PC-3 (cell line): ENCODE results near the gene RPL19. TPM values are rescaled to one million over a fixed set of nuclear protein-coding genes. Genes with fewer than 3 reads are reported as not detected.

Experiments
- ATAC-seq: fragments of 200-7000 bp; cut with Tn5 transposase; 2 replicates; pipeline ENCODE4 v1.9.1; 2020; ENCODE audit warnings: mild to moderate bottlenecking, moderate library complexity
- BruUV-seq: library from RNA; stranded (reverse); fragments of 400-500 nt; replicated peaks from 2 replicates; lab custom pipeline; 2021; lab: Mats Ljungman, UMichigan
- CTCF ChIA-PET: fragments of 300-600 bp; sonication (Branson Sonifier 250); formaldehyde crosslinking; loops from one replicate; lab custom pipeline; 2022; ENCODE audit warnings: antibody characterized with exemption; lab: Charles Lee
- POLR2A ChIA-PET: fragments of 300-600 bp; sonication (Branson Sonifier 250); formaldehyde crosslinking; loops from one replicate; lab custom pipeline; 2022; ENCODE audit warnings: antibody characterized with exemption; ENCODE audit not compliant: unreplicated experiment; lab: Charles Lee
- DNase-seq: peaks from one replicate; pipeline ENCODE4 v3.0.0-alpha.2; 2015
- H2AFZ ChIP-seq: fragments of 300-600 bp; sonication (generic); 2 replicates; pipeline ENCODE4 v1.6.0; 2016; ENCODE audit warnings: antibody characterized with exemption, low read length
- H3F3A ChIP-seq: fragments of 300-600 bp; sonication (generic); one replicate; pipeline ENCODE4 v1.6.0; 2017; ENCODE audit warnings: antibody characterized with exemption, low read length, control low read depth, mild to moderate bottlenecking; ENCODE audit not compliant: unreplicated experiment
- H3K27ac ChIP-seq: fragments of 300-600 bp; sonication (generic); 2 replicates; pipeline ENCODE4 v1.5.1; 2016; ENCODE audit warnings: mild to moderate bottlenecking, low read length
- H3K27me3 ChIP-seq: fragments of 300-600 bp; sonication (generic); 2 replicates; pipeline ENCODE4 v1.6.1; 2016; ENCODE audit warnings: low read length, mixed read lengths
- H3K36me3 ChIP-seq: fragments of 300-600 bp; sonication (generic); 2 replicates; pipeline ENCODE4 v1.6.1; 2016; ENCODE audit warnings: low read depth, mixed run types, low read length, mixed read lengths
- H3K4me1 ChIP-seq: fragments of 300-600 bp; sonication (generic); 2 replicates; pipeline ENCODE4 v1.5.1; 2016; ENCODE audit warnings: low read length; ENCODE audit not compliant: insufficient read depth
- H3K4me2 ChIP-seq: fragments of 300-600 bp; sonication (generic); 2 replicates; pipeline ENCODE4 v1.6.0; 2016; ENCODE audit warnings: low read length
- H3K4me3 ChIP-seq: fragments of 300-600 bp; sonication (generic); 2 replicates; pipeline ENCODE4 v1.5.1; 2016; ENCODE audit warnings: mild to moderate bottlenecking, low read length, mixed read lengths
- H3K79me2 ChIP-seq: fragments of 300-600 bp; sonication (generic); 2 replicates; pipeline ENCODE4 v1.6.1; 2017; ENCODE audit warnings: low read length, mixed read lengths
- H3K9ac ChIP-seq: fragments of 300-600 bp; sonication (generic); 2 replicates; pipeline ENCODE4 v1.6.0; 2016; ENCODE audit warnings: mild to moderate bottlenecking, low read length
- H3K9me2 ChIP-seq: fragments of 300-600 bp; sonication (generic); replicated peaks from 2 replicates; pipeline ENCODE4 v1.6.1; 2016; ENCODE audit warnings: mixed run types, low read length, mixed read lengths
- H3K9me3 ChIP-seq: fragments of 300-600 bp; sonication (generic); 2 replicates; pipeline ENCODE4 v1.6.1; 2016; ENCODE audit warnings: low read length, mixed read lengths
- H4K20me1 ChIP-seq: fragments of 300-600 bp; sonication (generic); 2 replicates; pipeline ENCODE4 v1.6.1; 2016; ENCODE audit warnings: low read length, mixed read lengths
- EZH2 ChIP-seq: fragments of 300-600 bp; sonication (generic); IDR thresholded peaks from one replicate; pipeline ENCODE4 v1.6.1; 2017; ENCODE audit warnings: antibody characterized with exemption, mild to moderate bottlenecking, low read length; ENCODE audit not compliant: unreplicated experiment
- EZH2phosphoT487 ChIP-seq: fragments of 300-600 bp; sonication (generic); IDR thresholded peaks from 2 replicates; pipeline ENCODE4 v1.6.1; 2018; ENCODE audit warnings: mild to moderate bottlenecking, antibody characterized with exemption, low read length, borderline replicate concordance
- intact Hi-C: fragments of 100-400 bp; cut with micrococcal nuclease; formaldehyde crosslinking; loops from 2 replicates; pipeline ENCODE4 v1.9.0; 2023
- total RNA-seq: library from RNA; depleted of rRNA; stranded (reverse); fragments of >200 nt; gene quantifications from 2 replicates; pipeline ENCODE4 v1.2.3, GENCODE V29; 2014
- TF ChIP-seq, protein P1 (sequence below): fragments of 300-600 bp; sonication (generic); conservative IDR thresholded peaks from 2 replicates; pipeline ENCODE4 v1.5.1; 2017; ENCODE audit warnings: antibody characterized with exemption, low read depth, mild to moderate bottlenecking, low read length

The RPL19 gene
- total RNA-seq, 1 experiment from 2014 or later = 2,509 TPM

DNA sequence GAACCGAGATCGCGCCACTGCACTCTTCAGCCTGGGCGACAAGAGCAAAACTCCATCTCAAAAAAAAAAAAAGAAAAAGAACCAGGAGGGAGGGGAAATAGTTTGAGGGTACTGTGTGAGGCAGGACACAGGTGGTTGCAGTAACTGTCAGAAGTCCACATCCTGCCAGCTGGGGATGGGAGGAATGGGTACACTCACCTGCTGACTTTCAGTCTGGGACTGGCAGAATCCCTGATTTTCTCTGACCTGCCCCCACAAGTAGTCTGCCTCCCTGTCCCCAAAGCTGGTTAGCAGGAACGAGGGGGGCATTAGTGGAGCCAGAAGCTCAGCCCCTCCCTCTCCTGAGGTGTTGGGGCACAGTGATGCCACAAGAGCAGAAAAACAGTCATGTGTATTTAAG is 27.0 kb upstream of the RPL19 start:
- Histone ChIP-seq H3K27ac (no peak overlapping the region), H4K20me1 (no peaks in the 10 kb centered on the region), H3K9me2 (no peaks in the 10 kb centered on the region), H3K27me3 (no peaks in the 10 kb centered on the region), H3K4me1 (peaks cover 2% of the 10 kb centered on the region; the same call in 1 of the 2 replicates), H3K79me2 (no peaks in the 10 kb centered on the region), H3K4me2 (no peak overlapping the region), H3F3A (no peaks in the 10 kb centered on the region), H3K9me3 (no peaks in the 10 kb centered on the region), H2AFZ (no peak overlapping the region), H3K9ac (no peak overlapping the region), H3K36me3 (0 out of 2 replicates have a peak, but pooled peaks cover 3% of the 10 kb centered on the region), H3K4me3 (no peak overlapping the region)
- no TSS peak for BruUV-seq
- POLR2A ChIA-PET = no interaction called here
- ATAC-seq = no peak
- no peak for DNase-seq
- TF ChIP-seq EZH2phosphoT487 = no peak
- no peak for TF ChIP-seq EZH2
- TF ChIP-seq, protein P1, sequence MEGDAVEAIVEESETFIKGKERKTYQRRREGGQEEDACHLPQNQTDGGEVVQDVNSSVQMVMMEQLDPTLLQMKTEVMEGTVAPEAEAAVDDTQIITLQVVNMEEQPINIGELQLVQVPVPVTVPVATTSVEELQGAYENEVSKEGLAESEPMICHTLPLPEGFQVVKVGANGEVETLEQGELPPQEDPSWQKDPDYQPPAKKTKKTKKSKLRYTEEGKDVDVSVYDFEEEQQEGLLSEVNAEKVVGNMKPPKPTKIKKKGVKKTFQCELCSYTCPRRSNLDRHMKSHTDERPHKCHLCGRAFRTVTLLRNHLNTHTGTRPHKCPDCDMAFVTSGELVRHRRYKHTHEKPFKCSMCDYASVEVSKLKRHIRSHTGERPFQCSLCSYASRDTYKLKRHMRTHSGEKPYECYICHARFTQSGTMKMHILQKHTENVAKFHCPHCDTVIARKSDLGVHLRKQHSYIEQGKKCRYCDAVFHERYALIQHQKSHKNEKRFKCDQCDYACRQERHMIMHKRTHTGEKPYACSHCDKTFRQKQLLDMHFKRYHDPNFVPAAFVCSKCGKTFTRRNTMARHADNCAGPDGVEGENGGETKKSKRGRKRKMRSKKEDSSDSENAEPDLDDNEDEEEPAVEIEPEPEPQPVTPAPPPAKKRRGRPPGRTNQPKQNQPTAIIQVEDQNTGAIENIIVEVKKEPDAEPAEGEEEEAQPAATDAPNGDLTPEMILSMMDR = no peak
- CTCF ChIA-PET = interaction anchor here (0.6 kb wide), 1 partner anchor 19 kb away, joined by 5 read pairs; no protein-coding TSS in a partner anchor
- intact Hi-C loops = no loop called here

DNA sequence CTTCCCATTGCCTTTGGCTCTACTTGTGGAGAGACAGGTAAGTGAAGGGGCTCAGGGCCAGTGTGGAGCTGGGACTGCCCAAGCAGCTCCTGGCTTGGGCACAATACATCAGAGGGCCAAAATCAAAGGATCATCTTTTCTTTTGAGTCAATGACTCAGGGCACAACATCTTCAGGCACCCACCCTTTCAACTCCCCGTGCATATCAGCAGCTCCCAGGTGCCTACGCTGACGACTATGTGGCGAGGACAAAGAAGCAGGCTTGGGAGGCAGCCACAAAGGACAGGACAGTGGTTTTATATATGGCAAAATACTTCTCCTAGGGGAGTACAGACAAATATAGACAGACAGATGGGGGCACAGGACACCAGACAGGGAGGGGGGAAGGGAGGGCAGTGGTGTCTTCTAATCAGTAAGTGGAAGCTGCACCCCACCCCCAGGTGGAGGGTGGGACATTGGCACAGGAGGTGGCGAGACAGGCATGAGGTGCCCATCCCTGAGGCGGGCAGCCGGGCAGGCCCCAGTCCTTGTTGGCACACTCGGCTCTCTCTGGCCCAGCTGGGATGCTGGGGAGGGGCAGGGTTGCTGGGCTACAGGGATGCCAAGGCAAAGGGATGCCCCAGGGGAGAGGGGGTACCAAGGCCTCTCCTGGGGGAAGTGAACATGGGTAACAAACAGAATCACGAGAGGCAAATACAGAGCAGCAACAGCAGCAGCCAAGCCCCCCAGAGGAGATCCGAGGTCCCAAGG is 26.4 kb upstream of the RPL19 start:
- no TSS peak for BruUV-seq
- H2AFZ ChIP-seq = no peak overlapping the region
- TF ChIP-seq, protein P1 = no peak
- TF ChIP-seq EZH2phosphoT487 (no peak), EZH2 (no peak)
- ATAC-seq (no peak), DNase-seq (no peak)
- no peak overlapping the region for H3K4me2 ChIP-seq
- H3K79me2 ChIP-seq = no peaks in the 10 kb centered on the region
- no peak overlapping the region for H3K27ac ChIP-seq
- ChIA-PET POLR2A (no interaction called here), CTCF (interaction anchor here (0.6 kb wide), 1 partner anchor 19 kb away, joined by 5 read pairs; no protein-coding TSS in a partner anchor)
- peaks cover 9% of the 10 kb centered on the region; the same call in 1 of the 2 replicates for H3K4me1 ChIP-seq
- H3K27me3 ChIP-seq = no peaks in the 10 kb centered on the region
- no peak overlapping the region for H3K4me3 ChIP-seq
- H4K20me1 ChIP-seq = no peaks in the 10 kb centered on the region
- H3K9me2 ChIP-seq = no peaks in the 10 kb centered on the region
- no peaks in the 10 kb centered on the region for H3K9me3 ChIP-seq
- H3K9ac ChIP-seq = no peak overlapping the region
- H3K36me3 ChIP-seq = 0 out of 2 replicates have a peak, but pooled peaks cover 3% of the 10 kb centered on the region
- intact Hi-C loops = no loop called here
- no peaks in the 10 kb centered on the region for H3F3A ChIP-seq
